HFF-Myc (cell line): ENCODE measurements around the gene PPIB.

Experiments
- DNase-seq: peaks from one replicate; pipeline ENCODE4 v3.0.0-alpha.2; 2011; ENCODE audit warnings: low read depth; ENCODE audit errors: extremely low read depth
- H3K4me3 ChIP-seq: replicated peaks from 2 replicates; pipeline ENCODE4 v1.5.1; 2011; ENCODE audit warnings: low read depth, mild to moderate bottlenecking, control low read depth, low read length
- TF ChIP-seq, protein P1 (sequence below): IDR thresholded peaks from 2 replicates; pipeline ENCODE4 v1.5.1; 2012; ENCODE audit warnings: mild to moderate bottlenecking, low read depth, low read length, control low read depth; ENCODE audit errors: missing control alignments

The PPIB gene

DNA sequence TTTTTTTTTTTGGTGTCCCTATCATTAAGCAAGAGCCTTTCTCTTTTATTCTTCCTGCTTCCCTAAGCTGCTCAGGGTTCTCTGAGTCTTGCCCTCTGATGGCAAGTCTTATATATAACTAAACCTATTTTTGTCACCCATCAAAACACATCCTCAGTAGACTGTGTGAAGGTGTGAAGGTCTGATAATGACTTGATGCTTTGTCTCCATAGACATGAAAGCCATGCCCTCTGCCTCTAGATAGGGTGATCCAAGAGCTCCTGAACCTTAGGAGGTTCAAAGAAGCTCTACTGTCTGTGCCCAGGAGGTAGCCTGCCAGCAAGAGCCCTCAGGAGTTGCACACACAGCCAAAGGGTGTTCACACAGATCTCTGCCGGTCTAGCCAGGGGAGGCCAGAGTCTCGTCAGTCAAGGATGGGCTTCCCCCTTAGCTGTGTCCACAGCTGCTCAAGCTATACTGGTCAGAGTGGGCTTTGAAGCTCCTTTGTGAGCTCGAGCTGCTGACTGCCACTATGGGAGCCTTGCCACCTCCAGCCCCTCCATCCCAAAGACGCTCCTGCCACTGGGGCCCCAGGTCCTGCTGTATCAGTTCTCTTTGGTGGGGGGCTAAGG lies 24.4 kb downstream of the PPIB start:
- H3K4me3 ChIP-seq: no peak overlapping the region
- no peak for DNase-seq
- TF ChIP-seq, protein P1, sequence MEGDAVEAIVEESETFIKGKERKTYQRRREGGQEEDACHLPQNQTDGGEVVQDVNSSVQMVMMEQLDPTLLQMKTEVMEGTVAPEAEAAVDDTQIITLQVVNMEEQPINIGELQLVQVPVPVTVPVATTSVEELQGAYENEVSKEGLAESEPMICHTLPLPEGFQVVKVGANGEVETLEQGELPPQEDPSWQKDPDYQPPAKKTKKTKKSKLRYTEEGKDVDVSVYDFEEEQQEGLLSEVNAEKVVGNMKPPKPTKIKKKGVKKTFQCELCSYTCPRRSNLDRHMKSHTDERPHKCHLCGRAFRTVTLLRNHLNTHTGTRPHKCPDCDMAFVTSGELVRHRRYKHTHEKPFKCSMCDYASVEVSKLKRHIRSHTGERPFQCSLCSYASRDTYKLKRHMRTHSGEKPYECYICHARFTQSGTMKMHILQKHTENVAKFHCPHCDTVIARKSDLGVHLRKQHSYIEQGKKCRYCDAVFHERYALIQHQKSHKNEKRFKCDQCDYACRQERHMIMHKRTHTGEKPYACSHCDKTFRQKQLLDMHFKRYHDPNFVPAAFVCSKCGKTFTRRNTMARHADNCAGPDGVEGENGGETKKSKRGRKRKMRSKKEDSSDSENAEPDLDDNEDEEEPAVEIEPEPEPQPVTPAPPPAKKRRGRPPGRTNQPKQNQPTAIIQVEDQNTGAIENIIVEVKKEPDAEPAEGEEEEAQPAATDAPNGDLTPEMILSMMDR: no peak

DNA sequence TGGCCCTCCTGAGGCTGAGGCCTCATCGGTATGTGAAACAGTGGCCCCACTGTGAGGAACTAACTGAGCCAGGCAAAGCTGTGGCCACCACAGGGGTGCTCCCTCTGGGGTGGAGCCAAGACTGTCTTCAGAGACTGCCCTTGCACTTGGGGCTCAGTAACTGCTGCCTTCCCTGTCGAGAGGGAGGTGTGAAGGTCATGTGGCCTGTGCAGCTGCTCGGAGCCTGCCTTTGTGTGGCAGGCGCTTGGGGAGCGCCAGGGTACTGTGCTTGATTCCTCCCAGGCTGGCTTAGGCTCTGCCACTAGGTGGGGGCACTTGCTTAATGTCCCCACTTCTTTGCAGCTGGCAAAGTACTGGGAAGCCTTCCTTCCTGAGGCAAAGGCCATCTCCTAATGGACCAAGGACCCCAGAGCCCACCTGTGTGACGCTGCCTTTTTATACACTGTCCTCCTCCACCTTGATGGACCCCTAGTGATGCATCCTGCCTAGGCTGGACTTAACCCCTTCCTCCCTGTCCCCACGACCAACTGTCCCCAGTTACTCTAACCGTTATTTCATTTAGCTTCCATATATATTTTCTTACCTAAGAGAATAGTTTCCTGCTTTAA lies 25.5 kb downstream of the PPIB start:
- no peak overlapping the region for H3K4me3 ChIP-seq
- TF ChIP-seq, protein P1: peak; percentile 4
- no peak for DNase-seq

GRCh38 chr15:64136347-64136746 lies 26.5 kb downstream of the PPIB start:
- no peak for DNase-seq
- no peak overlapping the region for H3K4me3 ChIP-seq
- TF ChIP-seq, protein P1: no peak

DNA sequence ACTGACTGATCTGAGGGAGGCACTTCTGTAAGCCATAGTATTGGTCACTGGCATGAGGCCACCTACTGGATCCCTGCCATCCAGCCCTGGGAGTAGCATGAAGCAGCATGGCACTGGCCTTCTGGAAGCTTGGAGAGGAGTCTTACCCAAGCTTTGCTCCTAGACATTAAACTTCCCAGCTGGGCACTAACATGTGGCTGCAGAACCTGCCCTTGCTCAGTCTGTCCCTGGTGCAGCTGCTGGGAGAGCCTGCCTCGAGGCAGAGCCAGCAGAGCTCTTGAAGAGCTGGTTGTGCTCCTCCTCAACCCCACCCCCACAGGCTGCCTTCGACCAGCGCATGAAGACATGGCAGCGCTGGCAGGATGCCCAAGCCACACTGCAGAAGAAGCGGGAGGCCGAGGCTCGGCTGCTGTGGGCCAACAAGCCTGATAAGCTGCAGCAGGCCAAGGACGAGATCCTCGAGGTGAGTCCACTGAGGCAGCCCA lies 28.4 kb downstream of the PPIB start:
- H3K4me3 ChIP-seq: no peak overlapping the region
- no peak for DNase-seq
- TF ChIP-seq, protein P1: no peak

DNA sequence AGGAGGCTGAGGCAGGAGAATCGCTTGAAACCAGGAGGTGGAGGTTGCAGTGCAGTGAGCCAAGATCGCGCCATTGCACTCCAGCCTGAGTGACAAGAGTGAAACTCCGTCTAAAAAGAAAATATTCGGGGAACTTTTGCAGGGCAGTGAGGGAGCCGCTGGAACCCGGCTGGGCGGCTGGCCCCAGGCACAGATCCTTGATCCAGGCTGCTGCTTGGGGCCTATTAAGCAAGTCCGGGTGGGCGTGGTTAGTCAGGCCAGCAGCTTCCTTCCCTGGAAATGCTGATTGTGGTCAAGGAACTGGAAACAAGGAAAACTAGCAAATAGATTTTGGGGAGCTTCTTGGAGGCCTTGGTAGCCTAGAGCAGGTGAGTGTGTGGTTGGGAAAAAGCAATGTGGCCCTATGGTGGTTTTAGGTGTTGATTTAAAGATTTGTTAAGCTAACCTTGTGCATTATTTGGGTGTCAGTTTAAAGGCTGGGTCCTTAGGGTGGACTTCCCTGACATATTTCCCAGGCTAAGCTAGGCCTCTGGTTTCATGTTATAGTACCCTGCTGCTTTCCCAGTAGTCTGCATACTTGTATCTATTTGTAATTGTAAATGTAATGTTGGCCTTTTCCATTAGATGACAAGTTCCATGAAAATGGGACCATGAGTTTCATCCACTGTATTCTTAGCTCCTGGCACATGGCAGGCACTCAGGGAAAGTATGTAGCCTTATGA lies 29.0 kb downstream of the PPIB start:
- TF ChIP-seq, protein P1: no peak
- H3K4me3 ChIP-seq: no peak overlapping the region
- DNase-seq: no peak

- TF ChIP-seq, protein P1: no peak
These were observed 30.6 kb downstream of the PPIB start for GRCh38 chr15:64132217-64132616.

More at GRCh38 chr15:64132217-64132616, 30.6 kb downstream of the PPIB start:
- no peak overlapping the region for H3K4me3 ChIP-seq
- no peak for DNase-seq
